ENCODE measurements around the gene RDX. TPM values are rescaled to one million over a fixed set of nuclear protein-coding genes. Genes with fewer than 3 reads are reported as not detected.
A peak's percentile ranks its signal among the peaks of the same experiment; 100 is the strongest.

Gene RDX
- total RNA-seq, 2 donors from 2014 or later = 121 to 127 TPM

DNA sequence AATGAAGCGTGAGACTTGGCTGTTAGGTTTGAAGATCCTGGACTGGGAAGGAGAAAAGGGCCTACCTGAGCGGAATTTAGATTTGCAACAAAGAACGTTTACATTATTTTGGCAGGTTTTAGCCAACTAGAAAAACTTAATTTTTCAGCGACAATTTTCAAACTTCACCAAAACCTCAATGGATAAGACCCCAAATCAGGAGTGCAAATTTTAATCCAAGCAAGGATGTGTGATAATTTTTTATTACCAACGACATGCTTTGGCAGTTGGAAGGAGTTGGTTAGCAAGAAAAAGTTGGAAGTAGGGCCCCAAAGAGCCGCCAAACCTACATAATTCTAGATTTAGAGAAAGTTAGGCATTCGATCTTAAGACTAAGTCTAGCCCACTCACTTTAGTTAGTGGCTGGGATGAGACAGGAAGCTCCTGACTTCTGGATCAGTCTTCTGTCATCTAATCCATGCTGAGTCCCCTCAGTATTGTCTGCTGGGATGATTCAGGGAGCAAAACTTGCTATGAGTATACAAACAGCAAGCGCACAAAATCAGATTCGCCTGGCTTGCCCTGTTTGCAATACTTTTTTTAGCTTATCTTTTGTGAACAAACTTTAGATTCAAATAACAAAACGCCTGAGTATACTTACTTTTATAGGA, 787 bp upstream of the RDX start:
- H3K27me3 ChIP-seq (ENCODE audit: control insufficient read depth, insufficient read depth, low read length, poor library complexity, severe bottlenecking) = no peaks in the 10 kb centered on the region
- DNase-seq = peak; percentile 56
- H3K27ac ChIP-seq (ENCODE audit: low read depth, low read length) = peak overlapping the region; percentile 59
- H3K36me3 Mint-ChIP-seq (ENCODE audit: low read depth) = peaks cover 6% of the 10 kb centered on the region
- H3K27ac Mint-ChIP-seq = peak overlapping the region; percentile 86
- peak overlapping the region; percentile 77 for H3K4me3 Mint-ChIP-seq
- H3K9ac ChIP-seq (ENCODE audit: extremely low read depth, low read length, poor library complexity, severe bottlenecking) = peak overlapping the region; percentile 51
- TF ChIP-seq, protein P1, sequence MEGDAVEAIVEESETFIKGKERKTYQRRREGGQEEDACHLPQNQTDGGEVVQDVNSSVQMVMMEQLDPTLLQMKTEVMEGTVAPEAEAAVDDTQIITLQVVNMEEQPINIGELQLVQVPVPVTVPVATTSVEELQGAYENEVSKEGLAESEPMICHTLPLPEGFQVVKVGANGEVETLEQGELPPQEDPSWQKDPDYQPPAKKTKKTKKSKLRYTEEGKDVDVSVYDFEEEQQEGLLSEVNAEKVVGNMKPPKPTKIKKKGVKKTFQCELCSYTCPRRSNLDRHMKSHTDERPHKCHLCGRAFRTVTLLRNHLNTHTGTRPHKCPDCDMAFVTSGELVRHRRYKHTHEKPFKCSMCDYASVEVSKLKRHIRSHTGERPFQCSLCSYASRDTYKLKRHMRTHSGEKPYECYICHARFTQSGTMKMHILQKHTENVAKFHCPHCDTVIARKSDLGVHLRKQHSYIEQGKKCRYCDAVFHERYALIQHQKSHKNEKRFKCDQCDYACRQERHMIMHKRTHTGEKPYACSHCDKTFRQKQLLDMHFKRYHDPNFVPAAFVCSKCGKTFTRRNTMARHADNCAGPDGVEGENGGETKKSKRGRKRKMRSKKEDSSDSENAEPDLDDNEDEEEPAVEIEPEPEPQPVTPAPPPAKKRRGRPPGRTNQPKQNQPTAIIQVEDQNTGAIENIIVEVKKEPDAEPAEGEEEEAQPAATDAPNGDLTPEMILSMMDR (conservative IDR thresholded peaks at IDR 0.05) = no peak
- no peaks in the 10 kb centered on the region for H3K36me3 ChIP-seq (ENCODE audit: control insufficient read depth, insufficient read depth, low read length)
- peaks cover 22% of the 10 kb centered on the region for H3K9me3 Mint-ChIP-seq
- peaks cover 45% of the 10 kb centered on the region for H3K4me1 Mint-ChIP-seq
- peaks cover 3% of the 10 kb centered on the region for H3K4me1 ChIP-seq (ENCODE audit: control insufficient read depth, insufficient read depth, low read length)
- peaks cover 25% of the 10 kb centered on the region for H3K9me3 ChIP-seq (ENCODE audit: control insufficient read depth, low read length)
- H3K4me3 ChIP-seq (ENCODE audit: low read length) = peak overlapping the region; percentile 81
- 30 to 49% methylated on average over 7 to 10 of the region's 10 CpGs for WGBS, 2 experiments (ENCODE audit: insufficient coverage in 1 of 2, insufficient read length in 1 of 2)
- no peaks in the 10 kb centered on the region for H3K27me3 Mint-ChIP-seq (ENCODE audit: insufficient read depth)

DNA sequence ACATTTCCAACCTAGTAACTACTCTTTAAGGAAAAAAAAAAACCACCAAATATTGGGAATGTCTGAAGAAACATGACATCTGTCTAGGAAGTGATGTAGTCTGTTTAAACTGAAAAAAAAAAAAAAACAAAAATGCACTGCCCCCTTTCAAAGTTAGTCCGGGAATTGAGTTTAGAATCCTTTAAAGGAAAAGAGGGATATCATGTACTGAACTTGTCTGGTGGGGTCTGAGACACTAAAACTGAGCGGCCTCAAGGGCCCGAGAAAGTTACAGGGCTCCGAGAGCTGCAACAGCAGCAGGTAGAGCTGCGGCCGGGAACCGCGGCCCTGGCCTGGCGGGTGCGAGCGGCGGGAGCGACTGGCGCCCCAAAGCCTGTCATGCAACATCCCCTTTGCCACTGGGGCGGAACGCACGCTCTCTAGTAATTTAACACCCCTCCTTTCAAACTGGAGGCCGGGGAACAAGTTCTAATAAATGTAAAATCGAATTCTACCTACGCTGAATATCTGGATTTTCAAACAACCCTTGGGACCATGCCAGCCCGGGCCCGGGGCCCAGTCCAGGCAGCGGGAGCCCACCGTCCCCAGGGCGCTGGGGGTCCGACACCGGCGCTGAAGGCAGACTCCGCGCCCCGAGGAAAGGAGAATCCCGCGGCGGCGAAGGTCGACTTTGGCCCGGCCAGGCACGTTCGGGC, 736 bp downstream of the RDX start:
- Mint-ChIP-seq H3K27ac (peak overlapping the region; percentile 67), H3K27me3 (ENCODE audit: insufficient read depth) (no peaks in the 10 kb centered on the region), H3K36me3 (ENCODE audit: low read depth) (peaks cover 16% of the 10 kb centered on the region), H3K4me1 (peaks cover 46% of the 10 kb centered on the region), H3K4me3 (peak overlapping the region; percentile 77), H3K9me3 (peaks cover 17% of the 10 kb centered on the region)
- WGBS, 2 experiments (ENCODE audit: insufficient coverage in 1 of 2, insufficient read length in 1 of 2) = 0% methylated on average over 19 to 39 of the region's 39 CpGs
- H3K27me3 ChIP-seq (ENCODE audit: control insufficient read depth, insufficient read depth, low read length, poor library complexity, severe bottlenecking) = no peaks in the 10 kb centered on the region
- peak overlapping the region; percentile 91 for H3K4me3 ChIP-seq (ENCODE audit: low read length)
- peaks cover 3% of the 10 kb centered on the region for H3K4me1 ChIP-seq (ENCODE audit: control insufficient read depth, insufficient read depth, low read length)
- TF ChIP-seq, protein P1 (conservative IDR thresholded peaks at IDR 0.05) = no peak
- peaks cover 13% of the 10 kb centered on the region for H3K9me3 ChIP-seq (ENCODE audit: control insufficient read depth, low read length)
- peak; percentile 78 for DNase-seq
- H3K9ac ChIP-seq (ENCODE audit: extremely low read depth, low read length, poor library complexity, severe bottlenecking) = peak overlapping the region; percentile 89
- peak overlapping the region; percentile 86 for H3K27ac ChIP-seq (ENCODE audit: low read depth, low read length)
- H3K36me3 ChIP-seq (ENCODE audit: control insufficient read depth, insufficient read depth, low read length) = peaks cover 11% of the 10 kb centered on the region

DNA sequence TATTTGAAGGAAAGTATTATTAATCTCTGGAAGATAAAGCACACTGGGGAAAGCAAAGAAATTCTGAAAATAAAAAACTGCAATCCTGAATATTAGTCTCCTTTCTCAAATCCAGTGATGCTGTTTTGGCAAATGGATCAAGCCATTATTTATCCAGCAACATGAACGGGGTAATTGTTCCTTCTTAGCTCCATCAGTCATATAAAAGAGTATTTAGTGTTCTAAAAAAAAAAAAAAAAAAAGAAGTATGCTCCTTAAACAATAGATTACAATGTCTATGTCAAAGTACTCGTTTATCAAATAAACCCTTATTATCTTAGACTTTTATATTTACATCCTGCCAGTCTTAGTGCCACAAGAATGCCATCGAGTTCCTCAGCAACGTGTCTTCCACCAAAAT, 1.3 kb downstream of the RDX start:
- H3K36me3 Mint-ChIP-seq (ENCODE audit: low read depth) = peaks cover 18% of the 10 kb centered on the region
- Histone ChIP-seq H3K9me3 (ENCODE audit: control insufficient read depth, low read length) (peaks cover 9% of the 10 kb centered on the region), H3K4me1 (ENCODE audit: control insufficient read depth, insufficient read depth, low read length) (peaks cover 3% of the 10 kb centered on the region), H3K36me3 (ENCODE audit: control insufficient read depth, insufficient read depth, low read length) (peaks cover 17% of the 10 kb centered on the region), H3K27me3 (ENCODE audit: control insufficient read depth, insufficient read depth, low read length, poor library complexity, severe bottlenecking) (no peaks in the 10 kb centered on the region), H3K9ac (ENCODE audit: extremely low read depth, low read length, poor library complexity, severe bottlenecking) (peak overlapping the region; percentile 89), H3K27ac (ENCODE audit: low read depth, low read length) (no peak overlapping the region), H3K4me3 (ENCODE audit: low read length) (peak overlapping the region; percentile 91)
- no peak for DNase-seq
- H3K27ac Mint-ChIP-seq = peak overlapping the region; percentile 67
- H3K4me1 Mint-ChIP-seq = peaks cover 46% of the 10 kb centered on the region
- peaks cover 11% of the 10 kb centered on the region for H3K9me3 Mint-ChIP-seq
- H3K4me3 Mint-ChIP-seq = peak overlapping the region; percentile 77
- H3K27me3 Mint-ChIP-seq (ENCODE audit: insufficient read depth) = no peaks in the 10 kb centered on the region
- TF ChIP-seq, protein P1 (conservative IDR thresholded peaks at IDR 0.05) = no peak
- 15% methylated on average over 2 of the region's 4 CpGs; no CpG with 5 or more reads in 1 of the 2 experiments for WGBS, 2 experiments (ENCODE audit: insufficient coverage in 1 of 2, insufficient read length in 1 of 2)
